ENCODE data around the gene DAAM1. TPM values are rescaled to one million over a fixed set of nuclear protein-coding genes. Genes with fewer than 3 reads are reported as not detected.

DAAM1 gene
- total and polyA plus RNA-seq, 7 donors: 5.7 to 37.1 (median 8.9) TPM

GRCh38 chr14:59272633-59273032 is 84.2 kb downstream of the DAAM1 start:
- Histone ChIP-seq H3K27me3 (ENCODE audit: insufficient read depth in 3 of 3, low read length in 2 of 3) (no peaks in the 10 kb centered on the region), H3K4me3 (no peak overlapping the region), H3K36me3 (ENCODE audit: insufficient read depth in 1 of 2, low read depth in 1 of 2) (peaks cover 0 to 8% of the 10 kb centered on the region in 2 donors), H3K27ac (no peak overlapping the region), H3K9me3 (no peaks in the 10 kb centered on the region), H3K4me1 (peaks cover 17% of the 10 kb centered on the region)
- intact Hi-C loops (cut with DNase I): no loop called here
- no peak for DNase-seq
- no peak for ATAC-seq
- TF ChIP-seq, protein P1, sequence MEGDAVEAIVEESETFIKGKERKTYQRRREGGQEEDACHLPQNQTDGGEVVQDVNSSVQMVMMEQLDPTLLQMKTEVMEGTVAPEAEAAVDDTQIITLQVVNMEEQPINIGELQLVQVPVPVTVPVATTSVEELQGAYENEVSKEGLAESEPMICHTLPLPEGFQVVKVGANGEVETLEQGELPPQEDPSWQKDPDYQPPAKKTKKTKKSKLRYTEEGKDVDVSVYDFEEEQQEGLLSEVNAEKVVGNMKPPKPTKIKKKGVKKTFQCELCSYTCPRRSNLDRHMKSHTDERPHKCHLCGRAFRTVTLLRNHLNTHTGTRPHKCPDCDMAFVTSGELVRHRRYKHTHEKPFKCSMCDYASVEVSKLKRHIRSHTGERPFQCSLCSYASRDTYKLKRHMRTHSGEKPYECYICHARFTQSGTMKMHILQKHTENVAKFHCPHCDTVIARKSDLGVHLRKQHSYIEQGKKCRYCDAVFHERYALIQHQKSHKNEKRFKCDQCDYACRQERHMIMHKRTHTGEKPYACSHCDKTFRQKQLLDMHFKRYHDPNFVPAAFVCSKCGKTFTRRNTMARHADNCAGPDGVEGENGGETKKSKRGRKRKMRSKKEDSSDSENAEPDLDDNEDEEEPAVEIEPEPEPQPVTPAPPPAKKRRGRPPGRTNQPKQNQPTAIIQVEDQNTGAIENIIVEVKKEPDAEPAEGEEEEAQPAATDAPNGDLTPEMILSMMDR (IDR thresholded peaks at IDR 0.05): no peak

- H3K4me3 ChIP-seq: no peak overlapping the region
- no peaks in the 10 kb centered on the region for H3K9me3 ChIP-seq
- WGBS, 3 donors: 75 to 80% (median 78%) methylated on average over 4 of the region's 4 CpGs
- ATAC-seq: no peak
- no peak overlapping the region for H3K27ac ChIP-seq
- H3K4me1 ChIP-seq: peaks cover 17% of the 10 kb centered on the region
- H3K27me3 ChIP-seq (ENCODE audit: insufficient read depth in 3 of 3, low read length in 2 of 3): no peaks in the 10 kb centered on the region
- no peak for DNase-seq
- intact Hi-C loops (cut with DNase I): no loop called here
- peaks cover 0 to 5% of the 10 kb centered on the region in 2 donors for H3K36me3 ChIP-seq (ENCODE audit: insufficient read depth in 1 of 2, low read depth in 1 of 2)
- TF ChIP-seq, protein P1 (IDR thresholded peaks at IDR 0.05): no peak
Measured at GRCh38 chr14:59273737-59274136, 85.3 kb downstream of the DAAM1 start.

DNA sequence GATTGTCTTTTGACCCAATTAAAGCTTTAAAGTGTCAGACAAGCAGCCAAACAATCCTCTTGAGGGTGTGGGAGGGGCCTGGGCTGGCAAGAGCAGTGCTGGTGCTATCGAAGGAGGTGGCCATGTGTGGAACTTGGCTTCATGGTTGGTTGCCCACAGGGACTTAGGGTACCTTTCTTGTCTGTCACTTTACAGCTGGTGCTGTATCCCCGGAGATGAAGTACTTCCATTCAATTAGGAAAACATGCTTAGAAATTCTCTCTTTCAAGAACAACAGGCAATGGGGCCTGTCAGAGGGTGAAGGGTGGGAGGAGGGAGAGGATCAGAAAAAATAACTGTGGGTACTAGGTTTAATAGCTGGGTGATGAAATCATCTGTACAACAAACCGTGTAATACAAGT is 86.5 kb downstream of the DAAM1 start:
- Histone ChIP-seq H3K27ac (no peak overlapping the region), H3K9me3 (no peaks in the 10 kb centered on the region), H3K27me3 (ENCODE audit: insufficient read depth in 3 of 3, low read length in 2 of 3) (no peaks in the 10 kb centered on the region), H3K4me3 (no peak overlapping the region), H3K4me1 (peaks cover 17% of the 10 kb centered on the region), H3K36me3 (ENCODE audit: insufficient read depth in 1 of 2, low read depth in 1 of 2) (no peaks in the 10 kb centered on the region)
- intact Hi-C loops (cut with DNase I): no loop called here
- TF ChIP-seq, protein P1 (IDR thresholded peaks at IDR 0.05): no peak
- peak in 1 of 4 donors; percentile 40 for ATAC-seq
- DNase-seq: no peak
- 40 to 73% (median 47%) methylated on average over 3 of the region's 3 CpGs for WGBS, 3 donors

DNA sequence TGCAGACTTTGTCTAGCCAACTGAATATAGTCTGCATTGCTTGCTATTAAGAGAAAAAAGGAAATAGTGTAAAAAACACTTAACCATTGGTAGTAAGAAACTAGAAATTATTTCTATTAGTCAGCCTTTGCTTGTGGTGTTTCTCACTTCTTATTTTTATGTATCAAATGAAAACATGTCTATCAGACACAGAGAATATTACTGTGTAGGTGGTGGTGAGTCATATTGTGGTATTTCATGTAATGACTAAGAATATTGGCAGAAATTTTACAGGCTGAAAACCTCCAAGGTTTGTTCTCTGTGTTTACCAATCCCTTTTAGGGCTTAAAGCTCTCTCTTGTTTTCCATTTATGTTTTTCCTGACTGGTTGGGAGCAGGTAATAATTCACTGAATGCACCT is 87.2 kb downstream of the DAAM1 start:
- peaks cover 17% of the 10 kb centered on the region for H3K4me1 ChIP-seq
- TF ChIP-seq, protein P1 (IDR thresholded peaks at IDR 0.05): no peak
- intact Hi-C loops (cut with DNase I): no loop called here

DNA sequence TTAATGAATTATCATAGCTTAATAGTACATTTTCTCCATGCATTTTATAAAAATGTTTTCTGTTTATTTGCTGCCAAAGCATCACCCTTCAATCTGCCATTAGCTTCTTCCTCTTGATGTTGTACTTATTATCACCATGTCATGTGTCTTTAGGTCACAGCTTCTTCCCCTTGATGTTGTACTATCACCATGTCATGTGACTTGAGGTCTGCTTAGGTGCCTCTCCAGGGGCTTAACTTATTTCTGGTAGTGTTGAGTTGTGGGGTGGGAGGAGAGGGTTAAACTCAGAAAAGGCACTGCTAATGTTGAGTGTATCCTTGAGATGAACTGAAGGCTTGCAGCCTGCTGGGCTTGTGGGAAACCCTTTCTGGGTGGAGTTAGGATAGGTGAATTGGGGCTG is 87.8 kb downstream of the DAAM1 start:
- Histone ChIP-seq H3K36me3 (ENCODE audit: insufficient read depth in 1 of 2, low read depth in 1 of 2) (no peaks in the 10 kb centered on the region), H3K27me3 (ENCODE audit: insufficient read depth in 3 of 3, low read length in 2 of 3) (no peaks in the 10 kb centered on the region), H3K27ac (no peak overlapping the region), H3K4me1 (peaks cover 17% of the 10 kb centered on the region), H3K4me3 (no peak overlapping the region), H3K9me3 (no peaks in the 10 kb centered on the region)
- DNase-seq (no peak), ATAC-seq (no peak)
- TF ChIP-seq, protein P1 (IDR thresholded peaks at IDR 0.05): no peak
- intact Hi-C loops (cut with DNase I): no loop called here

More for the DNA sequence above, 87.2 kb downstream of the DAAM1 start:
- DNase-seq: no peak
- Histone ChIP-seq H3K27ac (no peak overlapping the region), H3K4me3 (no peak overlapping the region), H3K36me3 (ENCODE audit: insufficient read depth in 1 of 2, low read depth in 1 of 2) (no peaks in the 10 kb centered on the region), H3K27me3 (ENCODE audit: insufficient read depth in 3 of 3, low read length in 2 of 3) (no peaks in the 10 kb centered on the region), H3K9me3 (no peaks in the 10 kb centered on the region)
- peak in 2 of 4 donors; percentile 35 to 39 for ATAC-seq
